IMR-90 (cell line): ENCODE results near the gene PPIB. TPM values are rescaled to one million over a fixed set of nuclear protein-coding genes. Genes with fewer than 3 reads are reported as not detected.

ENCODE experiments used
- ATAC-seq: fragments of 200-7000 bp; cut with Tn5 transposase; 2 replicates; pipeline ENCODE4 v1.9.1; 2020; ENCODE audit warnings: low read depth, mild to moderate bottlenecking, moderate library complexity
- BruUV-seq: library from RNA; stranded (reverse); fragments of 400-500 nt; replicated peaks from 2 replicates; lab custom pipeline; 2021; lab: Mats Ljungman, UMichigan
- CTCF ChIA-PET: fragments of 300-600 bp; formaldehyde crosslinking; extraction: SDS; loops from one replicate; lab custom pipeline; 2021; ENCODE audit warnings: antibody characterized with exemption; lab: Yijun Ruan, JAX
- POLR2A ChIA-PET: fragments of 300-600 bp; sonication (Branson Sonifier 250); formaldehyde crosslinking; loops from one replicate; lab custom pipeline; 2022; ENCODE audit warnings: antibody characterized with exemption; ENCODE audit not compliant: unreplicated experiment; lab: Charles Lee
- DNase-seq: peaks from one replicate; pipeline ENCODE4 v3.0.0; 2013
- H2AFZ ChIP-seq: replicated peaks from 2 replicates; pipeline ENCODE3; 2013; ENCODE audit warnings: low read length, mild to moderate bottlenecking; ENCODE audit not compliant: poor library complexity
- H2AK5ac ChIP-seq: 2 replicates; pipeline ENCODE4 v1.6.1; 2013; ENCODE audit warnings: low read depth, low read length, inconsistent platforms
- H2AK9ac ChIP-seq: replicated peaks from 2 replicates; pipeline ENCODE3; 2013; ENCODE audit warnings: mild to moderate bottlenecking, low read depth, low read length, moderate library complexity; ENCODE audit not compliant: poor library complexity
- H2BK120ac ChIP-seq: 2 replicates; pipeline ENCODE4 v1.6.1; 2013; ENCODE audit warnings: low read depth, low read length, inconsistent platforms
- H2BK15ac ChIP-seq: 3 replicates; pipeline ENCODE4 v1.6.1; 2013; ENCODE audit warnings: low read depth, low read length, inconsistent platforms
- H2BK20ac ChIP-seq: 2 replicates; pipeline ENCODE4 v1.6.1; 2013; ENCODE audit warnings: low read depth, mild to moderate bottlenecking, inconsistent platforms, low read length, moderate library complexity
- H2BK5ac ChIP-seq: 2 replicates; pipeline ENCODE4 v1.6.1; 2013; ENCODE audit warnings: mild to moderate bottlenecking, low read depth, low read length, inconsistent platforms; ENCODE audit not compliant: poor library complexity, severe bottlenecking
- H3K14ac ChIP-seq: replicated peaks from 2 replicates; pipeline ENCODE4 v1.6.1; 2013; ENCODE audit warnings: low read depth, low read length, inconsistent platforms
- H3K18ac ChIP-seq: 2 replicates; pipeline ENCODE4 v1.6.1; 2013; ENCODE audit warnings: low read depth, low read length, control low read depth
- H3K23ac ChIP-seq: 2 replicates; pipeline ENCODE4 v1.6.1; 2013; ENCODE audit warnings: low read depth, low read length, inconsistent platforms
- H3K27ac ChIP-seq: 2 replicates; pipeline ENCODE4 v1.5.1; 2013; ENCODE audit warnings: mild to moderate bottlenecking, control low read depth, low read length; ENCODE audit not compliant: insufficient read depth
- H3K27me3 ChIP-seq: 2 replicates; pipeline ENCODE4 v1.6.1; 2013; ENCODE audit warnings: low read length; ENCODE audit not compliant: control insufficient read depth, insufficient read depth
- H3K36me3 ChIP-seq: 2 replicates; pipeline ENCODE4 v1.6.1; 2013; ENCODE audit warnings: low read length, mixed read lengths; ENCODE audit not compliant: control insufficient read depth, insufficient read depth
- H3K4ac ChIP-seq: 2 replicates; pipeline ENCODE4 v1.6.1; 2013; ENCODE audit warnings: low read depth, low read length, inconsistent platforms
- H3K4me1 ChIP-seq: 2 replicates; pipeline ENCODE4 v1.6.1; 2013; ENCODE audit warnings: low read length, mixed read lengths; ENCODE audit not compliant: control insufficient read depth, insufficient read depth
- H3K4me2 ChIP-seq: 2 replicates; pipeline ENCODE4 v1.6.1; 2013; ENCODE audit warnings: low read depth, mild to moderate bottlenecking, control low read depth, low read length, moderate library complexity
- H3K4me3 ChIP-seq: 2 replicates; pipeline ENCODE4 v1.5.1; 2013; ENCODE audit warnings: low read depth, mild to moderate bottlenecking, control low read depth, low read length, moderate library complexity; ENCODE audit not compliant: insufficient read depth
- H3K56ac ChIP-seq: 2 replicates; pipeline ENCODE4 v1.6.1; 2013; ENCODE audit warnings: low read length, inconsistent platforms; ENCODE audit not compliant: insufficient read depth; ENCODE audit errors: extremely low read depth
- H3K79me1 ChIP-seq, 2 experiments: 2 replicates each; pipeline ENCODE4 v1.6.1; 2013; ENCODE audit warnings: low read length in 2 of 2, inconsistent platforms in 1 of 2, low read depth in 1 of 2
- H3K9ac ChIP-seq: 2 replicates; pipeline ENCODE4 v1.6.1; 2013; ENCODE audit warnings: low read depth, low read length, control low read depth
- H3K9me1 ChIP-seq: 2 replicates; pipeline ENCODE4 v1.6.1; 2013; ENCODE audit warnings: low read length, inconsistent platforms; ENCODE audit not compliant: insufficient read depth
- H3K9me3 ChIP-seq: 2 replicates; pipeline ENCODE4 v1.6.1; 2013; ENCODE audit warnings: low read length; ENCODE audit not compliant: control insufficient read depth, insufficient read depth
- H4K20me1 ChIP-seq: 2 replicates; pipeline ENCODE4 v1.6.1; 2013; ENCODE audit warnings: low read length, inconsistent platforms; ENCODE audit not compliant: insufficient read depth
- H4K5ac ChIP-seq: 2 replicates; pipeline ENCODE4 v1.6.1; 2013; ENCODE audit warnings: mild to moderate bottlenecking, low read depth, low read length, control low read depth
- H4K8ac ChIP-seq, 2 experiments: 2 replicates each; pipeline ENCODE4 v1.6.1; 2013; ENCODE audit warnings: low read depth in 2 of 2, low read length in 2 of 2, control low read depth in 1 of 2, inconsistent platforms in 1 of 2
- H4K91ac ChIP-seq: 2 replicates; pipeline ENCODE4 v1.6.1; 2013; ENCODE audit warnings: low read depth, low read length, inconsistent platforms; ENCODE audit not compliant: insufficient read depth
- POLR2A ChIP-seq: IDR thresholded peaks from 2 replicates; pipeline ENCODE4 v1.6.1; 2012; ENCODE audit warnings: mild to moderate bottlenecking, low read depth, low read length
- WGBS, 2 experiments: methylation state at CpG; one replicate each; pipeline versions ENCODE4 v1.1.5 to v1.1.7; 2013; ENCODE audit warnings: missing lambda C conversion rate in 2 of 2; ENCODE audit not compliant: insufficient read length in 1 of 2; ENCODE audit errors: extremely low coverage in 2 of 2; 5-methylcytosine and 5-hydroxymethylcytosine counted together
- dilution Hi-C: fragments of 300-500 bp; cut with HindIII; formaldehyde crosslinking; loops from one replicate; pipeline ENCODE4 v1.14.3; 2018; ENCODE audit warnings: low sequenced_read_pairs; ENCODE audit not compliant: unreplicated experiment
- in situ Hi-C: fragments of 300-500 bp; cut with MboI; formaldehyde crosslinking; loops from 3 replicates; pipeline ENCODE4 v1.14.3; 2019; ENCODE audit warnings: low sequenced_read_pairs, inconsistent platforms, mixed read lengths
- intact Hi-C: fragments of 100-400 bp; cut with micrococcal nuclease; formaldehyde crosslinking; loops from 2 replicates; pipeline ENCODE4 v1.10.0; 2022
- polyA plus RNA-seq, 3 experiments: library from polyadenylated mRNA; depleted of rRNA; stranded (reverse); fragments of >200 nt; gene quantifications; 2 replicates each; pipeline ENCODE4 v1.2.3, GENCODE V29; 2012; ENCODE audit warnings: low replicate concordance in 1 of 3
- total RNA-seq: library from RNA; depleted of rRNA; stranded (reverse); fragments of >200 nt; gene quantifications from 2 replicates; pipeline ENCODE4 v1.2.3, GENCODE V29; 2012

The PPIB gene
- total and polyA plus RNA-seq, 2 of the 4 experiments (the other 2 are of a cell fraction) = 1,358 to 1,682 TPM

DNA sequence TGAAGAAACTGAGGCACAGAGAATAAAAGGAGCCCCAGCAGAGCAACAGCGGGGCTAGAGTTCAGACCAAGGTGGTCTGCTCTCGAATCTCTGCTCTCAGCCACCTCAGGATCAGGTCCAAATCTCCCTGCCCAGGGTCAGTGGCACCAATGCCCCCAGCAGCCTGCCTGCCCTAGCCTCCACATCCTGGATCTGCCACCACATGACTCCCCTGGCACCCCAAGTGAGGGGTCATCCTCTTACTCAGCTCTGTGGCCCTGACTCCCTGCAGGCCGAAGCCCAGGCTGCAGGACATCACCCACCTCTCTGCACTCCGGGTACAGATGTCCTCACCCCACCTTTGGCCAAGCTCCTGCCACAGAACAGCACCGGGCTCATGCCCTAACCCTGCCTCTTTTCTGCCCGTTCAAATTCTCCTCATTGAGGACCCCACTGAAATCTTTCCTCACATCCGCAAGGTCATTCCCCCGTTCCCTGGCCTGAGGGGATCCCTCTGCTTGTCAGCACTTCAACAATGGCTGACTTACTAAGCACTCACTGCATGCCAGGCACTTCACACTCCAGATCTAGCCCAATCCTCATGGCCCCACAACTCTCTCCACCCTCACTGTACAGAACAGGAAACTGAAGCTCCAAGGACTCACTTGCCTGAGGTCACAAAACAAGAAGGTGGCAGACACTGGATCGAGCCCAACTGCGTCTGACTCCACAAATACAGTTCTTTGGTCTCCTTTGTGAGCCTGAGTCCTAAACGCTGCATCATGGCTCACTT, 4.3 kb downstream of the PPIB start:
- Histone ChIP-seq H4K91ac (no peak overlapping the region), H2AK9ac (peak overlapping the region; percentile 58), H2AFZ (no peak overlapping the region), H2BK15ac (no peak overlapping the region), H3K4me2 (no peak overlapping the region), H3K56ac (no peak overlapping the region), H3K27ac (no peak overlapping the region), H4K5ac (no peak overlapping the region), H3K79me1 (peaks cover 27 to 42% of the 10 kb centered on the region in 2 experiments), H3K4ac (no peak overlapping the region), H3K36me3 (peaks cover 62% of the 10 kb centered on the region), H2BK120ac (no peak overlapping the region), H3K23ac (peak overlapping the region; percentile 52), H3K9me1 (peaks cover 12% of the 10 kb centered on the region), H4K8ac (no peak overlapping the region), H3K4me3 (no peak overlapping the region), H3K14ac (0 out of 2 replicates have a peak overlapping the region, but pooled peaks have one; percentile 32), H2BK5ac (no peak overlapping the region), H4K20me1 (peaks cover 72% of the 10 kb centered on the region), H3K4me1 (peaks cover 6% of the 10 kb centered on the region), H3K9me3 (no peaks in the 10 kb centered on the region), H2BK20ac (no peak overlapping the region), H3K27me3 (no peaks in the 10 kb centered on the region), H2AK5ac (no peak overlapping the region; the same call in 1 of the 2 replicates), H3K18ac (no peak overlapping the region), H3K9ac (no peak overlapping the region)
- dilution Hi-C loops (no loop called here), in situ Hi-C loops (no loop called here), intact Hi-C loops (no loop called here)
- BruUV-seq = no TSS peak
- CTCF ChIA-PET = no interaction called here
- WGBS, 2 experiments = 100% methylated on average over 3 of the region's 11 CpGs; no CpG with 5 or more reads in 1 of the 2 experiments
- TF ChIP-seq POLR2A = no peak
- POLR2A ChIA-PET = no interaction called here
- ATAC-seq (no peak), DNase-seq (no peak)
